Fibroblast of lung (primary cell): ENCODE results near the gene ARHGEF16.

Experiments used
- CTCF ChIP-seq, 2 donors: IDR thresholded peaks in 1 of 2; conservative IDR thresholded peaks in 1 of 2; 1 replicate in 1 of 2; 2 replicates in 1 of 2; pipeline ENCODE4 v1.5.1; 2011 to 2012; ENCODE audit warnings: low read length in 2 of 2, control low read depth in 1 of 2, inconsistent platforms in 1 of 2, low read depth in 1 of 2, mild to moderate bottlenecking in 1 of 2
- EZH2 ChIP-seq: IDR thresholded peaks from 2 replicates; pipeline ENCODE4 v1.5.1; 2012; ENCODE audit warnings: low read length, control low read depth, mild to moderate bottlenecking; ENCODE audit errors: missing control alignments

- TF ChIP-seq CTCF (conservative IDR thresholded peaks at IDR 0.05 in 1 of 2, IDR thresholded peaks at IDR 0.05 in 1 of 2; ENCODE audit: low read depth in 1 of 2, low read length in 2 of 2) (no peak), EZH2 (no peak)
These were observed 49.0 kb downstream of the ARHGEF16 start for GRCh38 chr1:3503525-3503886.
